Cardiac muscle cell (in vitro differentiated cells and primary cell): ENCODE measurements around the gene SLC16A8. TPM values are rescaled to one million over a fixed set of nuclear protein-coding genes. Genes with fewer than 3 reads are reported as not detected.

Source experiments
- DNase-seq, 2 donors: peaks; one replicate each; pipeline versions ENCODE4 v3.0.0 to v3.0.0-alpha.2; 2010 to 2017; ENCODE audit warnings: low read depth in 1 of 2, low spot score in 1 of 2
- H3K27ac ChIP-seq: fragments of 200-600 bp; sonication (generic); 2 replicates; pipeline ENCODE4 v1.5.1; 2016
- H3K27me3 ChIP-seq: fragments of 200-600 bp; sonication (generic); 2 replicates; pipeline ENCODE4 v1.6.0; 2016; ENCODE audit warnings: control low read depth
- H3K36me3 ChIP-seq: fragments of 200-600 bp; sonication (generic); 2 replicates; pipeline ENCODE4 v1.5.1; 2016; ENCODE audit warnings: control low read depth
- H3K4me1 ChIP-seq: fragments of 200-600 bp; sonication (generic); 2 replicates; pipeline ENCODE4 v1.8.1; 2017; ENCODE audit warnings: low read depth, mild to moderate bottlenecking, mixed run types
- H3K4me3 ChIP-seq: fragments of 200-600 bp; sonication (generic); 2 replicates; pipeline ENCODE4 v1.5.1; 2016; ENCODE audit warnings: mild to moderate bottlenecking
- H3K9me3 ChIP-seq: fragments of 200-600 bp; sonication (generic); 2 replicates; pipeline ENCODE4 v1.5.1; 2017; ENCODE audit warnings: low read depth, mild to moderate bottlenecking, control low read depth
- polyA plus RNA-seq: library from polyadenylated mRNA; unstranded; fragments of >200 nt; fragmentation: Nextera tagmentation; extraction: Ambion mirVana; gene quantifications from 2 replicates; pipeline ENCODE4 v1.2.1, GENCODE V29; 2016
- total RNA-seq: library from RNA; depleted of rRNA; stranded (reverse); fragments of >200 nt; gene quantifications from 2 replicates; pipeline ENCODE4 v1.2.3, GENCODE V29; 2016
- TF ChIP-seq, protein P1 (sequence below): IDR thresholded peaks from 2 replicates; pipeline ENCODE4 v1.5.1; 2012; ENCODE audit warnings: low read depth, mild to moderate bottlenecking, low read length

The SLC16A8 gene
- total and polyA plus RNA-seq, 2 experiments from 2014 or later, result 0.60 to 1.7 TPM

- Histone ChIP-seq H3K4me1 (peaks cover 4% of the 10 kb centered on the region), H3K27ac (no peak overlapping the region), H3K4me3 (no peak overlapping the region), H3K9me3 (no peaks in the 10 kb centered on the region), H3K36me3 (peaks cover 15% of the 10 kb centered on the region), H3K27me3 (peaks cover 25% of the 10 kb centered on the region)
- DNase-seq, result no peak
- TF ChIP-seq, protein P1, sequence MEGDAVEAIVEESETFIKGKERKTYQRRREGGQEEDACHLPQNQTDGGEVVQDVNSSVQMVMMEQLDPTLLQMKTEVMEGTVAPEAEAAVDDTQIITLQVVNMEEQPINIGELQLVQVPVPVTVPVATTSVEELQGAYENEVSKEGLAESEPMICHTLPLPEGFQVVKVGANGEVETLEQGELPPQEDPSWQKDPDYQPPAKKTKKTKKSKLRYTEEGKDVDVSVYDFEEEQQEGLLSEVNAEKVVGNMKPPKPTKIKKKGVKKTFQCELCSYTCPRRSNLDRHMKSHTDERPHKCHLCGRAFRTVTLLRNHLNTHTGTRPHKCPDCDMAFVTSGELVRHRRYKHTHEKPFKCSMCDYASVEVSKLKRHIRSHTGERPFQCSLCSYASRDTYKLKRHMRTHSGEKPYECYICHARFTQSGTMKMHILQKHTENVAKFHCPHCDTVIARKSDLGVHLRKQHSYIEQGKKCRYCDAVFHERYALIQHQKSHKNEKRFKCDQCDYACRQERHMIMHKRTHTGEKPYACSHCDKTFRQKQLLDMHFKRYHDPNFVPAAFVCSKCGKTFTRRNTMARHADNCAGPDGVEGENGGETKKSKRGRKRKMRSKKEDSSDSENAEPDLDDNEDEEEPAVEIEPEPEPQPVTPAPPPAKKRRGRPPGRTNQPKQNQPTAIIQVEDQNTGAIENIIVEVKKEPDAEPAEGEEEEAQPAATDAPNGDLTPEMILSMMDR, result no peak
These were observed 6.4 kb downstream of the SLC16A8 start for GRCh38 chr22:38077595-38077994.

- Histone ChIP-seq H3K36me3 (peaks cover 15% of the 10 kb centered on the region), H3K27ac (no peak overlapping the region), H3K4me1 (peaks cover 4% of the 10 kb centered on the region), H3K9me3 (no peaks in the 10 kb centered on the region), H3K27me3 (peaks cover 20% of the 10 kb centered on the region), H3K4me3 (no peak overlapping the region)
- DNase-seq, result no peak
- TF ChIP-seq, protein P1, result no peak
These were observed 6.9 kb downstream of the SLC16A8 start for GRCh38 chr22:38077096-38077495.

DNA sequence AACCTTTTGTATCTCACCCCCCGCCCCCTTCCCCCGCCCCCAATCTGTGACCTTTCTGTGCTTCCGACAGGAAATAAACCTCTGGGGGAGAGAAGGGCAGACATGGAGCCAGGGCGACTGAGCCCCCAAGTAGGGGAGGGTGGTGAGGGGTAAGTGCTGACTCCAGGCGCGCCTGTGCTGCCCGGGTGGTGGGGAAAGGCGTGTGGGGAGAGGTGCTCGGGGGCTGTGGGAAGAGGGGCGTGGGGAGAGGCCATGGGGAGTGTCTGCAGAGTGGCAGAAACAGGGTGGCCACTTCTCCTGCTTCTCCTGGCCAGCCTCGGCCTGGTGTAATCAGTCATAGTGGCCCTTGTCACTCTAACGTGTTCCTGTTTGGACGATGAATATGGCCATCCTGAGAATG is 8.0 kb downstream of the SLC16A8 start:
- no peak for DNase-seq
- H3K4me3 ChIP-seq, result no peak overlapping the region
- peaks cover 15% of the 10 kb centered on the region for H3K36me3 ChIP-seq
- peaks cover 5% of the 10 kb centered on the region for H3K4me1 ChIP-seq
- TF ChIP-seq, protein P1, result no peak
- H3K9me3 ChIP-seq, result no peaks in the 10 kb centered on the region
- no peak overlapping the region for H3K27ac ChIP-seq
- peaks cover 10% of the 10 kb centered on the region for H3K27me3 ChIP-seq

DNA sequence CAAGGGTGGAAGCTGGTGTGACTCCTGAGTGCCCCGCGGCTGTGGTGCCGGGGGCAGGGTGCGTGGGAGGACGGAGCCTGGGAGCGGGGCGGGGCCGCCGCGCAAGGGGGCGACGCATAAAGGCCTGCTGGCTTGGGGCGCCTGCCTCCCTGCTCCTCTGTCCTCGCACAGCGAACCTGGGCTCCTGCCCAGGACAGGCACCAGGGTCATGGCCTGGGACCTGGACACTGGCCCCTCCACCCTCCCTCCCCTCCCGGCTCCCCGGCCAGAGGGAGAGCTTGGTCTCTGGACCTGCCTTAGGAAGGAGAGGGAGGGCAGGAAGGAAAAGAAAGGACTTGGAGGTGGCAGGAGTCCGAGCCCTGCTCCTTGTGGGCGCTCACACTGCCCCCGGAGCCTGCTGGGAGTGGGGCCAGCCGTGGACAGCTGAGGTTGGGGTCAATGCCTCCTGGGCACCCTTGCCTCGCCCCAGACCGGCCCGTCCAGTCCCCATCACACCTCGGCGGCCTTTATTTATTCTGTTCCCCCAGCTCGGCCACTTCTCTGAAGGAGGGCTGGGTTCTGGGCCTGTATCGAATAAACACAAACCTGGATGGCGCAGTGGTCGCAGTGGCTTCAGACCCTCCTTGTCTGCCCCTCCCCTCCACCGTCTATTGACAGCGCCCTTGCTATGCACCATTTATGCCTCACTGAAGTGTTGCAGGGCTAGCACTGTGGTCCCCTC is 8.7 kb downstream of the SLC16A8 start:
- Histone ChIP-seq H3K4me3 (no peak overlapping the region), H3K27ac (no peak overlapping the region), H3K9me3 (no peaks in the 10 kb centered on the region), H3K36me3 (peaks cover 15% of the 10 kb centered on the region), H3K4me1 (peaks cover 12% of the 10 kb centered on the region), H3K27me3 (peaks cover 3% of the 10 kb centered on the region)
- TF ChIP-seq, protein P1, result no peak
- no peak for DNase-seq

- Histone ChIP-seq H3K4me3 (no peak overlapping the region), H3K36me3 (peaks cover 15% of the 10 kb centered on the region), H3K4me1 (peaks cover 20% of the 10 kb centered on the region), H3K27me3 (no peaks in the 10 kb centered on the region), H3K27ac (no peak overlapping the region), H3K9me3 (no peaks in the 10 kb centered on the region)
- TF ChIP-seq, protein P1, result peak; percentile 67
- DNase-seq, result peak in 1 of 2 donors; percentile 60
These were observed 9.5 kb downstream of the SLC16A8 start for GRCh38 chr22:38074181-38075104.
